SU-DHL-6 (cell line): ENCODE results near the gene TRIM43.
"Not testable (repeated sequence)": the region's sequence is repeated elsewhere in the genome, so short reads cannot be mapped to it uniquely, and the experiment has no call there.

Source experiments
- EZH2phosphoT487 ChIP-seq: fragments of 200-600 bp; sonication (generic), shearing (Covaris generic); conservative IDR thresholded peaks from 2 replicates; pipeline ENCODE4 v1.6.1; 2018; ENCODE audit warnings: mild to moderate bottlenecking, antibody characterized with exemption, low read length, moderate library complexity, mixed read lengths
- TF ChIP-seq, protein P1 (sequence below): fragments of 200-600 bp; sonication (generic); IDR thresholded peaks from one replicate; pipeline ENCODE4 v1.5.1; 2017; ENCODE audit warnings: antibody characterized with exemption, mild to moderate bottlenecking, low read length, moderate library complexity; ENCODE audit not compliant: insufficient read depth, poor library complexity, severe bottlenecking

DNA sequence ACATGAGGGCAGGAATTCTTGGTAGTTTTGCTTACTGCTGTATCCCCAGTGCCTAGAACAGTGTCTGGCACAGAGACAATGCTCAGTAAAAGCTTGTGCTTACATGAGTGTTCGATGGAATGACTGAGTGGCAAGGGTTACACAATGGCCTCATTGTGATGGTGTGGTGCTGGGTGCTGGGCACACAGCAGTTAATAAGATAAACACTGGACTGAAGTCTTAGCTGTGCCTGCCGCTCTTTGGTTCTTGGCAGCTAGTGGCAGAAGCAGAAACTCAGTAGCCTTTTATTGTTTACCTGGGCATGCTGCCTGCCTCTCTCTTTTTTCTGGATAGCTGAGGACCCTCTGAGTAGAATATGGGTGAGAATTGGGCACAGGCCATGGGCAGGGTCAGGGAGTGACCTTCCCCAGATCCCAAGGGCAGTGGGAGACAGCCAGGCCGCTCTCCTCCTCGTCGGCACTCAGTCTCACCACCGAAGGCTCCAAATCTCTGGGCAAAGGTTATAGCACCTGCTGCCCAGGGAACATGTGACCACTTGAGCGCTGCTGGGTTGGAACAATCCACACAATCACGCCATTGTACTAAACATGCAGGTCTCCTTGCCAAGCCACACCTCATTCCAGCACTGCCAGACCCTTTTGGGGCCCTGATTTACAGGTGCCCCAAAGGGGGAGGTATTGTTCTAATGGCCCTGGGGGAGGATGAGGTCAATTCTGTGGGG lies 54.6 kb downstream of the TRIM43 start:
- TF ChIP-seq, protein P1, sequence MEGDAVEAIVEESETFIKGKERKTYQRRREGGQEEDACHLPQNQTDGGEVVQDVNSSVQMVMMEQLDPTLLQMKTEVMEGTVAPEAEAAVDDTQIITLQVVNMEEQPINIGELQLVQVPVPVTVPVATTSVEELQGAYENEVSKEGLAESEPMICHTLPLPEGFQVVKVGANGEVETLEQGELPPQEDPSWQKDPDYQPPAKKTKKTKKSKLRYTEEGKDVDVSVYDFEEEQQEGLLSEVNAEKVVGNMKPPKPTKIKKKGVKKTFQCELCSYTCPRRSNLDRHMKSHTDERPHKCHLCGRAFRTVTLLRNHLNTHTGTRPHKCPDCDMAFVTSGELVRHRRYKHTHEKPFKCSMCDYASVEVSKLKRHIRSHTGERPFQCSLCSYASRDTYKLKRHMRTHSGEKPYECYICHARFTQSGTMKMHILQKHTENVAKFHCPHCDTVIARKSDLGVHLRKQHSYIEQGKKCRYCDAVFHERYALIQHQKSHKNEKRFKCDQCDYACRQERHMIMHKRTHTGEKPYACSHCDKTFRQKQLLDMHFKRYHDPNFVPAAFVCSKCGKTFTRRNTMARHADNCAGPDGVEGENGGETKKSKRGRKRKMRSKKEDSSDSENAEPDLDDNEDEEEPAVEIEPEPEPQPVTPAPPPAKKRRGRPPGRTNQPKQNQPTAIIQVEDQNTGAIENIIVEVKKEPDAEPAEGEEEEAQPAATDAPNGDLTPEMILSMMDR: not testable (repeated sequence)
- TF ChIP-seq EZH2phosphoT487: not testable (repeated sequence)
